LNCAP (cell line): ENCODE measurements around the gene MGARP.

Experiments
- CTCF ChIP-seq: fragments of 450-650 bp; IDR thresholded peaks from 2 replicates; pipeline ENCODE4 v1.5.1; 2017; ENCODE audit warnings: mild to moderate bottlenecking

The MGARP gene

GRCh38 chr4:139314047-139314800, 34.2 kb upstream of the MGARP start:
- no peak for TF ChIP-seq CTCF

GRCh38 chr4:139312552-139313332, 32.7 kb upstream of the MGARP start:
- TF ChIP-seq CTCF, result no peak

GRCh38 chr4:139311909-139312308, 31.9 kb upstream of the MGARP start:
- no peak for TF ChIP-seq CTCF

- TF ChIP-seq CTCF, result no peak
These were observed 24.9 kb upstream of the MGARP start for GRCh38 chr4:139304920-139305319.

GRCh38 chr4:139301821-139302611, 22.0 kb upstream of the MGARP start, which contains the start of gene NDUFC1:
Gene NDUFC1 (minus strand): TSS chr4:139302477. CDS start chr4:139295798, 6,679 bp downstream.
- TF ChIP-seq CTCF, result no peak

GRCh38 chr4:139301113-139301820, 21.2 kb upstream of the MGARP start, which contains the start of gene NAA15:
Gene NAA15 (plus strand): TSS chr4:139301505. CDS start chr4:139301778, 273 bp downstream.
- TF ChIP-seq CTCF, result no peak
